Measurements from ENCODE around the gene CRTAC1. TPM values are rescaled to one million over a fixed set of nuclear protein-coding genes. Genes with fewer than 3 reads are reported as not detected.

Gene CRTAC1
- total RNA-seq, 1 experiment from 2014 or later = 1.2 TPM

DNA sequence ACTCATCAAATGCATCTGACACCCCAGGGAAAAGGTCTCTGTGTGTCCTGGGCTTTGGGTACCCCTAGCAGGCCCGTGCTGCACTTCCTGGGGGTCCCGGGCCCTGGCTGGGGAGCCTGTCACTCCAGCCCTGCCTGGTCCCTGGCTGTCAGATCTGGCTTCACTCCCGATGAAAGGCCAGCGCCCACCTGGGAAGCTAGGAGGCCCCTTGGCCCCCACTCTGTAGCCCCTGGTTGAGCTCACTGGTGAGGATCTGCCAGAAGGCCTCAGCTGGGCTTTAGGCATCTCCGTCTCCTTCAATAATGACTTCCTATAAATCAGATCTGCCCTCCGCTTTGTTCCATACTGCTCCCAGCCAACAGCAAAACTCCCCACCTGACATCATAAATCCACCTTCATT, 116.8 kb downstream of the CRTAC1 start (continued):
- TF ChIP-seq, protein P1, sequence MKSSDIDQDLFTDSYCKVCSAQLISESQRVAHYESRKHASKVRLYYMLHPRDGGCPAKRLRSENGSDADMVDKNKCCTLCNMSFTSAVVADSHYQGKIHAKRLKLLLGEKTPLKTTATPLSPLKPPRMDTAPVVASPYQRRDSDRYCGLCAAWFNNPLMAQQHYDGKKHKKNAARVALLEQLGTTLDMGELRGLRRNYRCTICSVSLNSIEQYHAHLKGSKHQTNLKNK (CRISPR knock-in tag; IDR thresholded peaks at IDR 0.05) = no peak
- TF ChIP-seq FOXJ3 (CRISPR knock-in tag; IDR thresholded peaks at IDR 0.05; ENCODE audit: borderline replicate concordance) (no peak), SMAD4 (CRISPR knock-in tag; IDR thresholded peaks at IDR 0.05) (no peak), ZBTB21 (CRISPR knock-in tag; IDR thresholded peaks at IDR 0.05; ENCODE audit: borderline replicate concordance) (no peak)
- TF ChIP-seq, protein P2, sequence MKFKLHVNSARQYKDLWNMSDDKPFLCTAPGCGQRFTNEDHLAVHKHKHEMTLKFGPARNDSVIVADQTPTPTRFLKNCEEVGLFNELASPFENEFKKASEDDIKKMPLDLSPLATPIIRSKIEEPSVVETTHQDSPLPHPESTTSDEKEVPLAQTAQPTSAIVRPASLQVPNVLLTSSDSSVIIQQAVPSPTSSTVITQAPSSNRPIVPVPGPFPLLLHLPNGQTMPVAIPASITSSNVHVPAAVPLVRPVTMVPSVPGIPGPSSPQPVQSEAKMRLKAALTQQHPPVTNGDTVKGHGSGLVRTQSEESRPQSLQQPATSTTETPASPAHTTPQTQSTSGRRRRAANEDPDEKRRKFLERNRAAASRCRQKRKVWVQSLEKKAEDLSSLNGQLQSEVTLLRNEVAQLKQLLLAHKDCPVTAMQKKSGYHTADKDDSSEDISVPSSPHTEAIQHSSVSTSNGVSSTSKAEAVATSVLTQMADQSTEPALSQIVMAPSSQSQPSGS (CRISPR knock-in tag; IDR thresholded peaks at IDR 0.05; ENCODE audit: borderline replicate concordance, low read depth) = no peak

DNA sequence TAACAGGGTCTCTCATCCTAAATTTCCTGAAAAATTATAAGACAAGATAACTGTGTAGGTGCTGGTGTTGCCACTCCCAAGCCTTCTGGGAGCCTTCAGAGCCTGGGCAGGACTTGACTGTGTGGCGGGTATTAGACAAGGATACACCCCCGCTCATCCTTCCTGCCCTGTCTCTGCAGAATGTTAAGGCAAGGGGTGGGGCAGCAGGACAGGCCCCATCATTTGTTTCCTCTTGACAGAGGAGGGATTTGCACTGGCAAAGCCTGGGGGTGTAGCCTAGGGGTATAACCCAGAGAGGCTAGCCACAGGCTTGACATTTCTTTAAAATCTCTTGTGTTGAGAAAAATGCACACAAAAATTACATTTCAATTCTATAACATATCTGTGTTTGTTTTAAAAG, 117.2 kb downstream of the CRTAC1 start:
- ChIA-PET CTCF (interaction anchor here (4.5 kb wide), 1 partner anchor 128 kb away, joined by 31 read pairs; no protein-coding TSS in a partner anchor), POLR2A (no interaction called here)
- Mint-ChIP-seq H3K27ac (no peak overlapping the region), H3K9me3 (no peaks in the 10 kb centered on the region), H3K27me3 (ENCODE audit: low read depth) (peaks cover 18% of the 10 kb centered on the region), H3K4me1 (peaks cover 15% of the 10 kb centered on the region), H3K4me3 (no peak overlapping the region), H3K36me3 (no peaks in the 10 kb centered on the region)
- ATAC-seq (no peak), DNase-seq (ENCODE audit: low spot score) (no peak)
- TF ChIP-seq NR2C2 (CRISPR knock-in tag; IDR thresholded peaks at IDR 0.05) = no peak
- TF ChIP-seq, protein P3, sequence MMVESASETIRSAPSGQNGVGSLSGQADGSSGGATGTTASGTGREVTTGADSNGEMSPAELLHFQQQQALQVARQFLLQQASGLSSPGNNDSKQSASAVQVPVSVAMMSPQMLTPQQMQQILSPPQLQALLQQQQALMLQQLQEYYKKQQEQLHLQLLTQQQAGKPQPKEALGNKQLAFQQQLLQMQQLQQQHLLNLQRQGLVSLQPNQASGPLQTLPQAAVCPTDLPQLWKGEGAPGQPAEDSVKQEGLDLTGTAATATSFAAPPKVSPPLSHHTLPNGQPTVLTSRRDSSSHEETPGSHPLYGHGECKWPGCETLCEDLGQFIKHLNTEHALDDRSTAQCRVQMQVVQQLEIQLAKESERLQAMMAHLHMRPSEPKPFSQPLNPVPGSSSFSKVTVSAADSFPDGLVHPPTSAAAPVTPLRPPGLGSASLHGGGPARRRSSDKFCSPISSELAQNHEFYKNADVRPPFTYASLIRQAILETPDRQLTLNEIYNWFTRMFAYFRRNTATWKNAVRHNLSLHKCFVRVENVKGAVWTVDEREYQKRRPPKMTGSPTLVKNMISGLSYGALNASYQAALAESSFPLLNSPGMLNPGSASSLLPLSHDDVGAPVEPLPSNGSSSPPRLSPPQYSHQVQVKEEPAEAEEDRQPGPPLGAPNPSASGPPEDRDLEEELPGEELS (CRISPR knock-in tag; IDR thresholded peaks at IDR 0.05) = no peak
- TF ChIP-seq, protein P4, sequence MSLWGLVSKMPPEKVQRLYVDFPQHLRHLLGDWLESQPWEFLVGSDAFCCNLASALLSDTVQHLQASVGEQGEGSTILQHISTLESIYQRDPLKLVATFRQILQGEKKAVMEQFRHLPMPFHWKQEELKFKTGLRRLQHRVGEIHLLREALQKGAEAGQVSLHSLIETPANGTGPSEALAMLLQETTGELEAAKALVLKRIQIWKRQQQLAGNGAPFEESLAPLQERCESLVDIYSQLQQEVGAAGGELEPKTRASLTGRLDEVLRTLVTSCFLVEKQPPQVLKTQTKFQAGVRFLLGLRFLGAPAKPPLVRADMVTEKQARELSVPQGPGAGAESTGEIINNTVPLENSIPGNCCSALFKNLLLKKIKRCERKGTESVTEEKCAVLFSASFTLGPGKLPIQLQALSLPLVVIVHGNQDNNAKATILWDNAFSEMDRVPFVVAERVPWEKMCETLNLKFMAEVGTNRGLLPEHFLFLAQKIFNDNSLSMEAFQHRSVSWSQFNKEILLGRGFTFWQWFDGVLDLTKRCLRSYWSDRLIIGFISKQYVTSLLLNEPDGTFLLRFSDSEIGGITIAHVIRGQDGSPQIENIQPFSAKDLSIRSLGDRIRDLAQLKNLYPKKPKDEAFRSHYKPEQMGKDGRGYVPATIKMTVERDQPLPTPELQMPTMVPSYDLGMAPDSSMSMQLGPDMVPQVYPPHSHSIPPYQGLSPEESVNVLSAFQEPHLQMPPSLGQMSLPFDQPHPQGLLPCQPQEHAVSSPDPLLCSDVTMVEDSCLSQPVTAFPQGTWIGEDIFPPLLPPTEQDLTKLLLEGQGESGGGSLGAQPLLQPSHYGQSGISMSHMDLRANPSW (CRISPR knock-in tag; conservative IDR thresholded peaks at IDR 0.05; ENCODE audit: low read depth) = no peak
- TF ChIP-seq, protein P5, sequence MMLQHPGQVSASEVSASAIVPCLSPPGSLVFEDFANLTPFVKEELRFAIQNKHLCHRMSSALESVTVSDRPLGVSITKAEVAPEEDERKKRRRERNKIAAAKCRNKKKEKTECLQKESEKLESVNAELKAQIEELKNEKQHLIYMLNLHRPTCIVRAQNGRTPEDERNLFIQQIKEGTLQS (CRISPR knock-in tag; conservative IDR thresholded peaks at IDR 0.05) = no peak
- TF ChIP-seq, protein P6, sequence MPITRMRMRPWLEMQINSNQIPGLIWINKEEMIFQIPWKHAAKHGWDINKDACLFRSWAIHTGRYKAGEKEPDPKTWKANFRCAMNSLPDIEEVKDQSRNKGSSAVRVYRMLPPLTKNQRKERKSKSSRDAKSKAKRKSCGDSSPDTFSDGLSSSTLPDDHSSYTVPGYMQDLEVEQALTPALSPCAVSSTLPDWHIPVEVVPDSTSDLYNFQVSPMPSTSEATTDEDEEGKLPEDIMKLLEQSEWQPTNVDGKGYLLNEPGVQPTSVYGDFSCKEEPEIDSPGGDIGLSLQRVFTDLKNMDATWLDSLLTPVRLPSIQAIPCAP (CRISPR knock-in tag; IDR thresholded peaks at IDR 0.05) = no peak
- TF ChIP-seq NFYB (CRISPR knock-in tag; conservative IDR thresholded peaks at IDR 0.05; ENCODE audit: low read depth) = no peak
- TF ChIP-seq ZNF396 (CRISPR knock-in tag; IDR thresholded peaks at IDR 0.05; ENCODE audit: borderline replicate concordance) = no peak
- no peak for TF ChIP-seq SMAD3 (CRISPR knock-in tag; IDR thresholded peaks at IDR 0.05; ENCODE audit: borderline replicate concordance)
- no peak for TF ChIP-seq SMAD4 (CRISPR knock-in tag; IDR thresholded peaks at IDR 0.05)

DNA sequence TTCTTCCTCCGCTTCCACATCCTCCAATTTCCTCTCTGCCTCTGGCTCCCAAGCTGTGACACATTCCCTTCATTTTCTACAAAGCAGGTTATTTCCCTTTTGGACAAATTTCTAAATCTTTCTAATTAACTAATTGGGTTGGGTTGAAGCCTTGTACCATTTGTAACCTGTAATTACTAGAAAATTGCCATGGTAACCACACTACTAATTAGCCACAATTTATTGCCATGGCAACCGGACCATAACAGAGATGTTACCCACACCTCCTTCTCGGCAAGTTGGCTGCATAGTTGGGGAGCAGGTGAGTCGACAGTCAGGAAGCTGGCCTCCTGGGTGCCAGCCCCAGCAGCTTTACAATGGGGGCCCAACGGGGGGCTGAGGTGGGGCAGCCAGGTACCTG, 119.2 kb downstream of the CRTAC1 start:
- H3K36me3 Mint-ChIP-seq = no peaks in the 10 kb centered on the region

More for the DNA sequence above, 119.2 kb downstream of the CRTAC1 start:
- no peak for DNase-seq (ENCODE audit: low spot score)
- ATAC-seq = no peak
- Mint-ChIP-seq H3K4me1 (peaks cover 15% of the 10 kb centered on the region), H3K27ac (no peak overlapping the region), H3K9me3 (no peaks in the 10 kb centered on the region), H3K4me3 (no peak overlapping the region), H3K27me3 (ENCODE audit: low read depth) (peaks cover 13% of the 10 kb centered on the region; the same call in 1 of the 2 replicates)
- TF ChIP-seq ZNF317 (CRISPR knock-in tag; IDR thresholded peaks at IDR 0.05; ENCODE audit: borderline replicate concordance, low read depth) = no peak
- TF ChIP-seq, protein P7, sequence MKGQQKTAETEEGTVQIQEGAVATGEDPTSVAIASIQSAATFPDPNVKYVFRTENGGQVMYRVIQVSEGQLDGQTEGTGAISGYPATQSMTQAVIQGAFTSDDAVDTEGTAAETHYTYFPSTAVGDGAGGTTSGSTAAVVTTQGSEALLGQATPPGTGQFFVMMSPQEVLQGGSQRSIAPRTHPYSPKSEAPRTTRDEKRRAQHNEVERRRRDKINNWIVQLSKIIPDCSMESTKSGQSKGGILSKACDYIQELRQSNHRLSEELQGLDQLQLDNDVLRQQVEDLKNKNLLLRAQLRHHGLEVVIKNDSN (CRISPR knock-in tag; IDR thresholded peaks at IDR 0.05) = no peak
- TF ChIP-seq NFATC4 (CRISPR knock-in tag; IDR thresholded peaks at IDR 0.05) = no peak
- ChIA-PET CTCF (interaction anchor here (1.0 to 4.5 kb wide), 8 partner anchors 9 to 259 kb away, joined by 3 to 31 read pairs (median 6); partner anchors contain the start of gene CRTAC1), POLR2A (no interaction called here)

All from WTC11 (cell line).